IPS DF 19.7 (cell line): ENCODE results near the gene ANKRD44.
"Not testable (repeated sequence)": the region's sequence is repeated elsewhere in the genome, so short reads cannot be mapped to it uniquely, and the experiment has no call there.

Experiments used
- DNase-seq: peaks from one replicate; pipeline ENCODE4 v3.0.0-alpha.2; 2013; ENCODE audit warnings: low read depth, low spot score

The ANKRD44 gene

GRCh38 chr2:197287596-197287932, 23.0 kb downstream of the ANKRD44 start:
- not testable (repeated sequence) for DNase-seq

GRCh38 chr2:197286805-197287595, 23.6 kb downstream of the ANKRD44 start:
- DNase-seq, result no peak

- DNase-seq, result no peak
Measured at GRCh38 chr2:197285361-197285760, 25.2 kb downstream of the ANKRD44 start.

GRCh38 chr2:197284956-197285355, 25.6 kb downstream of the ANKRD44 start:
- DNase-seq, result no peak

- DNase-seq, result no peak
Measured at GRCh38 chr2:197281421-197281820, 29.2 kb downstream of the ANKRD44 start.

GRCh38 chr2:197280015-197280702, 30.4 kb downstream of the ANKRD44 start:
- DNase-seq, result no peak

GRCh38 chr2:197278799-197279763, 31.5 kb downstream of the ANKRD44 start:
- DNase-seq, result no peak

- DNase-seq, result no peak
Measured at GRCh38 chr2:197277794-197278193, 32.8 kb downstream of the ANKRD44 start.

GRCh38 chr2:197276156-197276555, 34.4 kb downstream of the ANKRD44 start:
- DNase-seq, result no peak

- no peak for DNase-seq
Measured at GRCh38 chr2:197274937-197275336, 35.6 kb downstream of the ANKRD44 start.

- DNase-seq, result no peak
Measured at GRCh38 chr2:197274349-197274748, 36.2 kb downstream of the ANKRD44 start.

- DNase-seq, result no peak
Measured at GRCh38 chr2:197273485-197273884, 37.1 kb downstream of the ANKRD44 start.

- no peak for DNase-seq
Measured at GRCh38 chr2:197270601-197271000, 40.0 kb downstream of the ANKRD44 start.

GRCh38 chr2:197269815-197270214, 40.8 kb downstream of the ANKRD44 start:
- no peak for DNase-seq

- no peak for DNase-seq
Measured at GRCh38 chr2:197268786-197269584, 41.6 kb downstream of the ANKRD44 start.

- DNase-seq, result no peak
Measured at GRCh38 chr2:197266477-197266876, 44.1 kb downstream of the ANKRD44 start.

GRCh38 chr2:197265924-197266323, 44.7 kb downstream of the ANKRD44 start:
- DNase-seq, result no peak

- DNase-seq, result no peak
Measured at GRCh38 chr2:197265036-197265435, 45.5 kb downstream of the ANKRD44 start.

GRCh38 chr2:197264332-197264731, 46.2 kb downstream of the ANKRD44 start:
- DNase-seq, result no peak

GRCh38 chr2:197263077-197263476, 47.5 kb downstream of the ANKRD44 start:
- DNase-seq, result no peak

- no peak for DNase-seq
Measured at GRCh38 chr2:197261808-197262226, 48.8 kb downstream of the ANKRD44 start.
